ENCODE measurements around the gene FERMT3.

GRCh38 chr11:64211181-64211872 is 4.8 kb downstream of the FERMT3 start:
- TF ChIP-seq ZNF384 (IDR thresholded peaks at IDR 0.05), result no peak
- no peak for TF ChIP-seq NFRKB (IDR thresholded peaks at IDR 0.05)
- no peak for TF ChIP-seq SP1 (IDR thresholded peaks at IDR 0.05)
- no peak for TF ChIP-seq ELF4 (IDR thresholded peaks at IDR 0.05)
- TF ChIP-seq FOXM1 (IDR thresholded peaks at IDR 0.05; ENCODE audit: borderline replicate concordance), result no peak
- TF ChIP-seq BHLHE40 (IDR thresholded peaks at IDR 0.05; ENCODE audit: borderline replicate concordance), result no peak
